GM12878 (cell line): ENCODE results near the gene PHKB. TPM values are rescaled to one million over a fixed set of nuclear protein-coding genes. Genes with fewer than 3 reads are reported as not detected.

Experiments used
- CREB1 ChIP-seq: IDR thresholded peaks from 2 replicates; pipeline ENCODE4 v1.6.1; 2012; ENCODE audit warnings: low read depth, mild to moderate bottlenecking, inconsistent platforms
- HDAC2 ChIP-seq: fragments of 200-600 bp; sonication (generic); IDR thresholded peaks from 2 replicates; pipeline ENCODE4 v1.6.1; 2017
- MXI1 ChIP-seq: fragments of 150-350 bp; IDR thresholded peaks from 2 replicates; pipeline ENCODE4 v1.6.1; 2011; ENCODE audit warnings: low read depth, mild to moderate bottlenecking, inconsistent platforms, low read length, improper control_type of control experiment
- NFIC ChIP-seq: IDR thresholded peaks from 2 replicates; pipeline ENCODE4 v1.6.1; 2012; ENCODE audit warnings: low read depth, mild to moderate bottlenecking, inconsistent platforms, low read length, moderate library complexity
- POLR2AphosphoS2 ChIP-seq: IDR thresholded peaks from 2 replicates; pipeline ENCODE4 v1.6.1; 2011; ENCODE audit warnings: low read depth, mild to moderate bottlenecking, low read length, improper control_type of control experiment, moderate library complexity
- RAD51 ChIP-seq: fragments of 450-650 bp; IDR thresholded peaks from 2 replicates; pipeline ENCODE4 v1.6.1; 2016; ENCODE audit warnings: moderate library complexity, mild to moderate bottlenecking, inconsistent platforms
- RCOR1 ChIP-seq: conservative IDR thresholded peaks from 2 replicates; pipeline ENCODE4 v1.6.1; 2012; ENCODE audit warnings: low read depth, low read length, improper control_type of control experiment
- SMARCA5 ChIP-seq: fragments of 450-650 bp; IDR thresholded peaks from 2 replicates; pipeline ENCODE4 v1.6.1; 2017; ENCODE audit warnings: mild to moderate bottlenecking
- SPI1 ChIP-seq: IDR thresholded peaks from 2 replicates; pipeline ENCODE4 v1.6.1; 2011; ENCODE audit warnings: low read depth, mild to moderate bottlenecking, low read length, moderate library complexity, borderline replicate concordance; ENCODE audit not compliant: insufficient read depth
- TAF1 ChIP-seq: IDR thresholded peaks from 2 replicates; pipeline ENCODE4 v1.6.1; 2011; ENCODE audit warnings: mild to moderate bottlenecking, low read depth, low read length, borderline replicate concordance
- ZBED1 ChIP-seq: IDR thresholded peaks from 2 replicates; pipeline ENCODE4 v1.6.1; 2016; ENCODE audit warnings: borderline replicate concordance
- ZNF24 ChIP-seq: fragments of 450-650 bp; IDR thresholded peaks from 2 replicates; pipeline ENCODE4 v1.6.1; 2017; ENCODE audit warnings: antibody characterized with exemption, mild to moderate bottlenecking
- ZSCAN29 ChIP-seq: fragments of 450-650 bp; IDR thresholded peaks from 2 replicates; pipeline ENCODE4 v1.6.1; 2017; ENCODE audit warnings: mild to moderate bottlenecking, moderate library complexity
- polyA plus RNA-seq, 11 experiments: library from polyadenylated mRNA; depleted of rRNA in 4 of 11; unstranded in 6 of 11; stranded (reverse) in 5 of 11; fragments of >200 nt; fragmentation: Nextera tagmentation in 4 of 11; fragmentation: Illumina TruSeq in 1 of 11; extraction: Ambion mirVana in 4 of 11; extraction: Trizol in 1 of 11; gene quantifications; 1 replicate in 1 of 11; 2 replicates in 10 of 11; pipeline versions ENCODE4 v1.2.1 to v1.2.3, GENCODE V29; 2011 to 2016; ENCODE audit warnings: inconsistent platforms in 2 of 11, missing spikeins in 2 of 11, low read depth in 1 of 11
- total RNA-seq, 4 experiments: library from RNA; depleted of rRNA in 3 of 4; stranded (reverse); fragments of >200 nt in 3 of 4; fragmentation: Illumina TruSeq in 1 of 4; extraction: Trizol in 1 of 4; gene quantifications; 2 replicates each; pipeline versions ENCODE4 v1.2.1 to v1.2.3, GENCODE V29; 2013 to 2021
- TF ChIP-seq, protein P1 (sequence below): fragments of 450-650 bp; conservative IDR thresholded peaks from 2 replicates; pipeline ENCODE4 v1.6.1; 2017; ENCODE audit warnings: mild to moderate bottlenecking, moderate library complexity
- TF ChIP-seq, protein P2 (sequence below): IDR thresholded peaks from 2 replicates; pipeline ENCODE4 v1.6.1; 2012; ENCODE audit warnings: mild to moderate bottlenecking, low read depth, low read length
- TF ChIP-seq, protein P3 (sequence below): IDR thresholded peaks from 2 replicates; pipeline ENCODE4 v1.6.1; 2012; ENCODE audit warnings: low read depth, low read length, improper control_type of control experiment
- TF ChIP-seq, protein P4 (sequence below): IDR thresholded peaks from 2 replicates; pipeline ENCODE4 v1.6.1; 2012; ENCODE audit warnings: low read depth, low read length, improper control_type of control experiment
- TF ChIP-seq, protein P5 (sequence below): fragments of 450-650 bp; IDR thresholded peaks from 2 replicates; pipeline ENCODE4 v1.6.1; 2014; ENCODE audit warnings: mild to moderate bottlenecking

The PHKB gene
- total and polyA plus RNA-seq, 10 of the 15 experiments (the other 5 are each of a cell fraction or from before 2014, with no cell fraction given): 14.2 to 65.6 (median 37.0) TPM

DNA sequence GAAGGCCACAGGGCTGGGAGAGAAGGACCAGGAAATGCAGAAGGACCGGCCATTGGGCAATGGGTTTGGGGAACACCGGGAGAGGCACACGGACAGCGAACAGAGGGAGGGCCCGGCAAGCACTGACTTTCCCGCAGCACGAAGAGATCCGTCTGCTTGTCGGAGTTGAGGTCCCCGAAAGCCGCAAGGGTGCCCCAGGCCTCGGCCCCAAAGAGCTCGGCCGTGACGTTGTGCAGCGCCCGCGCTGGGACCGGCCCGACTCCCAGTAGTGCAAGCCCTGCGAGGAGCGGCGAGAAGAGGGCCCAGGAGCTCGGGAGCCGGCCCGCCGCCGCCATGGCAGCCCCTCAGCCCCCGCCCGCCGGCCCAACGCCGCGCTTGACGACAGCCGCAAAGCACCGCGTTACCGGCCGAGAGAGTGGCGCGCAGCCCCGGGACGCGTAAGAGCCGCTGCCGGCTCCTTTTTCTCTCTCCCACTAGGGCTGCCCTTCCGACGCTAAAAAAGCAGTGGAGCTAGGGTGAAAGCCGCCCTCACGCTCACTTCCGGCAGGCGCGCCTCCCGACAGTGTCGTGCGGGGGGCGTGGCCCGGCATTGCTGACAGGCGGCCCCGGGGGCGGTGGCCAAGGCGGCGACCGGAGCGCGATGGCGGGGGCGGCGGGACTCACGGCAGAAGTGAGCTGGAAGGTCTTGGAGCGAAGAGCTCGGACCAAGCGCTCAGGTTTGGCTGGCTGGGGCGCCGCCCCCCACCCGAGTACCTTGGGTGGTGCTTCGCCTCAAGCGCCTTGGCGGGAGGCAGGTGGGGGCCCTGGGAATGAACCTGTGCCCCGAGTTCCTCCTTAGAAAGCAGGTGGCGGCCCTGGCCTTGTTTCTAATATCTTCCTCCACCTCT, at the start of gene PHKB, which contains the start of gene ITFG1 (continued):
- TF ChIP-seq, protein P1, sequence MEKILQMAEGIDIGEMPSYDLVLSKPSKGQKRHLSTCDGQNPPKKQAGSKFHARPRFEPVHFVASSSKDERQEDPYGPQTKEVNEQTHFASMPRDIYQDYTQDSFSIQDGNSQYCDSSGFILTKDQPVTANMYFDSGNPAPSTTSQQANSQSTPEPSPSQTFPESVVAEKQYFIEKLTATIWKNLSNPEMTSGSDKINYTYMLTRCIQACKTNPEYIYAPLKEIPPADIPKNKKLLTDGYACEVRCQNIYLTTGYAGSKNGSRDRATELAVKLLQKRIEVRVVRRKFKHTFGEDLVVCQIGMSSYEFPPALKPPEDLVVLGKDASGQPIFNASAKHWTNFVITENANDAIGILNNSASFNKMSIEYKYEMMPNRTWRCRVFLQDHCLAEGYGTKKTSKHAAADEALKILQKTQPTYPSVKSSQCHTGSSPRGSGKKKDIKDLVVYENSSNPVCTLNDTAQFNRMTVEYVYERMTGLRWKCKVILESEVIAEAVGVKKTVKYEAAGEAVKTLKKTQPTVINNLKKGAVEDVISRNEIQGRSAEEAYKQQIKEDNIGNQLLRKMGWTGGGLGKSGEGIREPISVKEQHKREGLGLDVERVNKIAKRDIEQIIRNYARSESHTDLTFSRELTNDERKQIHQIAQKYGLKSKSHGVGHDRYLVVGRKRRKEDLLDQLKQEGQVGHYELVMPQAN: peak; percentile 67
- TF ChIP-seq MXI1 (peak; percentile 56), SPI1 (no peak), RCOR1 (no peak), TAF1 (peak; percentile 93), RAD51 (no peak), ZNF24 (no peak), NFIC (no peak), ZBED1 (peak; percentile 49; the same call in 1 of the 2 replicates), ZSCAN29 (no peak), POLR2AphosphoS2 (peak; percentile 82), HDAC2 (no peak), SMARCA5 (peak; percentile 55), CREB1 (peak; percentile 69)
- TF ChIP-seq, protein P2, sequence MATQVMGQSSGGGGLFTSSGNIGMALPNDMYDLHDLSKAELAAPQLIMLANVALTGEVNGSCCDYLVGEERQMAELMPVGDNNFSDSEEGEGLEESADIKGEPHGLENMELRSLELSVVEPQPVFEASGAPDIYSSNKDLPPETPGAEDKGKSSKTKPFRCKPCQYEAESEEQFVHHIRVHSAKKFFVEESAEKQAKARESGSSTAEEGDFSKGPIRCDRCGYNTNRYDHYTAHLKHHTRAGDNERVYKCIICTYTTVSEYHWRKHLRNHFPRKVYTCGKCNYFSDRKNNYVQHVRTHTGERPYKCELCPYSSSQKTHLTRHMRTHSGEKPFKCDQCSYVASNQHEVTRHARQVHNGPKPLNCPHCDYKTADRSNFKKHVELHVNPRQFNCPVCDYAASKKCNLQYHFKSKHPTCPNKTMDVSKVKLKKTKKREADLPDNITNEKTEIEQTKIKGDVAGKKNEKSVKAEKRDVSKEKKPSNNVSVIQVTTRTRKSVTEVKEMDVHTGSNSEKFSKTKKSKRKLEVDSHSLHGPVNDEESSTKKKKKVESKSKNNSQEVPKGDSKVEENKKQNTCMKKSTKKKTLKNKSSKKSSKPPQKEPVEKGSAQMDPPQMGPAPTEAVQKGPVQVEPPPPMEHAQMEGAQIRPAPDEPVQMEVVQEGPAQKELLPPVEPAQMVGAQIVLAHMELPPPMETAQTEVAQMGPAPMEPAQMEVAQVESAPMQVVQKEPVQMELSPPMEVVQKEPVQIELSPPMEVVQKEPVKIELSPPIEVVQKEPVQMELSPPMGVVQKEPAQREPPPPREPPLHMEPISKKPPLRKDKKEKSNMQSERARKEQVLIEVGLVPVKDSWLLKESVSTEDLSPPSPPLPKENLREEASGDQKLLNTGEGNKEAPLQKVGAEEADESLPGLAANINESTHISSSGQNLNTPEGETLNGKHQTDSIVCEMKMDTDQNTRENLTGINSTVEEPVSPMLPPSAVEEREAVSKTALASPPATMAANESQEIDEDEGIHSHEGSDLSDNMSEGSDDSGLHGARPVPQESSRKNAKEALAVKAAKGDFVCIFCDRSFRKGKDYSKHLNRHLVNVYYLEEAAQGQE: no peak
- TF ChIP-seq, protein P3, sequence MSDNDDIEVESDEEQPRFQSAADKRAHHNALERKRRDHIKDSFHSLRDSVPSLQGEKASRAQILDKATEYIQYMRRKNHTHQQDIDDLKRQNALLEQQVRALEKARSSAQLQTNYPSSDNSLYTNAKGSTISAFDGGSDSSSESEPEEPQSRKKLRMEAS: no peak
- TF ChIP-seq, protein P4, sequence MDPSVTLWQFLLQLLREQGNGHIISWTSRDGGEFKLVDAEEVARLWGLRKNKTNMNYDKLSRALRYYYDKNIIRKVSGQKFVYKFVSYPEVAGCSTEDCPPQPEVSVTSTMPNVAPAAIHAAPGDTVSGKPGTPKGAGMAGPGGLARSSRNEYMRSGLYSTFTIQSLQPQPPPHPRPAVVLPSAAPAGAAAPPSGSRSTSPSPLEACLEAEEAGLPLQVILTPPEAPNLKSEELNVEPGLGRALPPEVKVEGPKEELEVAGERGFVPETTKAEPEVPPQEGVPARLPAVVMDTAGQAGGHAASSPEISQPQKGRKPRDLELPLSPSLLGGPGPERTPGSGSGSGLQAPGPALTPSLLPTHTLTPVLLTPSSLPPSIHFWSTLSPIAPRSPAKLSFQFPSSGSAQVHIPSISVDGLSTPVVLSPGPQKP: peak; percentile 69; the same call in 1 of the 2 replicates
- TF ChIP-seq, protein P5, sequence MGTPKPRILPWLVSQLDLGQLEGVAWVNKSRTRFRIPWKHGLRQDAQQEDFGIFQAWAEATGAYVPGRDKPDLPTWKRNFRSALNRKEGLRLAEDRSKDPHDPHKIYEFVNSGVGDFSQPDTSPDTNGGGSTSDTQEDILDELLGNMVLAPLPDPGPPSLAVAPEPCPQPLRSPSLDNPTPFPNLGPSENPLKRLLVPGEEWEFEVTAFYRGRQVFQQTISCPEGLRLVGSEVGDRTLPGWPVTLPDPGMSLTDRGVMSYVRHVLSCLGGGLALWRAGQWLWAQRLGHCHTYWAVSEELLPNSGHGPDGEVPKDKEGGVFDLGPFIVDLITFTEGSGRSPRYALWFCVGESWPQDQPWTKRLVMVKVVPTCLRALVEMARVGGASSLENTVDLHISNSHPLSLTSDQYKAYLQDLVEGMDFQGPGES: 0 out of 2 replicates have a peak, but pooled peaks have one; percentile 31
